HUDEP-2 (cell line): ENCODE data around the gene CAPN2.

ENCODE experiments used
- DNase-seq, 76 experiments: peaks; one replicate each; lab custom pipeline; 2025; ENCODE audit not compliant: unreplicated experiment in 76 of 76; lab: John Stamatoyannopoulos, UW

The CAPN2 gene

DNA sequence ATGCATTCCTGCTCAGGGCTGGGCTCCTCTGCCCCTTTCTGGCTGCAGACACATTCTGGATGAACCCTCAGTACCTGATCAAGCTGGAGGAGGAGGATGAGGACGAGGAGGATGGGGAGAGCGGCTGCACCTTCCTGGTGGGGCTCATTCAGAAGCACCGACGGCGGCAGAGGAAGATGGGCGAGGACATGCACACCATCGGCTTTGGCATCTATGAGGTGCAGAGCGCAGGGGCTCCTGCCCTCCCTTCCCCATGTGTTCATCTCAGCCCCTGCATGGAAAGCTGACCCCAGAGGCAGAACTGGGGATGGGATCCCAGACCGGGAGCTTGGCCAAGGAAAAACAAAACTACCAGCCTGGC, 43.1 kb downstream of the CAPN2 start:
- DNase-seq = no peak

DNA sequence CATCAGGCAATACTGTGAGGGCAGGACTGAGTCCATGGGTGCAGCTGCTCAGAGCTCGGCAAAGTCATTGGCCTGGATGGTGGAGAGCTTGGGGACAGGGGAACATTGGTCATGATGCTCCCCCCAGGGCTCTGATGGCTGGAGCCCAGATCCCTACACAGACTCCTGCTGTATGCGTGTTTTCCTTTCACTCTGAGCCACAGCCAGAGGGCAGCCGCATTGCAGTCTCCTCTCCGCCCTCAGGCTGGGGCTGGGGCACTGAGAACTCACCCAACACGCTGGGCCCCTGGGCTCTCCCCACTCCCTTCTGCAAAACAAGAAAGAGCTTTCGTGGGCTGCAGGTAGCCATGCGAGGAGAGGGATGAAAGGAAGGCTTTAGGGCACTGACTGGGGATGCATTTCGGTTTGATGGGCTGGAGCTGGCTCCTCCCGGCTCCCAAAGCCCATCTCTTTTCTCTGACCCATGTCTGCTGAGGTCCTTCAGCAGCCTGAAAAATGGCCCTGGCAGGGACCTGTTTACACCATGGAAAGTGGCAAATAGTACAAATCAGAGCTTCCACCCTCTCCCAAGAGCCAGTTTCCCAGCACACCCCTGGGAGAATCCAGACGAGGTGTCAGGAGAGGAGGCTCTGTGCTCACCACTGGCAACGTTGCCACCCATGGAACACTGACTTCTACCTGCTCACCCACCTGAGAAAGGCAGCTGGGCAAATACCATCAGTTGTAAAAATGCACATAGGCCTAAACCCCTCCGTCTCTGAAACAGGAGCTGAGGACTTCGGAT, 43.8 kb downstream of the CAPN2 start:
- DNase-seq = peak in 1 of 76 experiments; percentile 8

- DNase-seq = no peak
Measured at GRCh38 chr1:223756806-223757700, 44.7 kb downstream of the CAPN2 start.

GRCh38 chr1:223758734-223759133, 46.4 kb downstream of the CAPN2 start:
- DNase-seq = no peak

DNA sequence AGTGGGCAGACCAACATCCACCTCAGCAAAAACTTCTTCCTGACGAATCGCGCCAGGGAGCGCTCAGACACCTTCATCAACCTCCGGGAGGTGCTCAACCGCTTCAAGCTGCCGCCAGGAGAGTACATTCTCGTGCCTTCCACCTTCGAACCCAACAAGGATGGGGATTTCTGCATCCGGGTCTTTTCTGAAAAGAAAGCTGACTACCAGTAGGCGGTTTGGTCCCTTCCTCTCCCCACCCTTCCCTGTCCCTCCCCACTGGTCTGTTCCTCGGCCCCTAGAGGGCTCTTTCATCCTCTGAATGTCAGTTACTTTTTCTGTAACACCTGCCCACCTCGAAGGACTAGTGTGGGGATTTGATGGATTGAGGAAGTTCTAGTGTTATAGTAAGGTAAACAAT, 46.9 kb downstream of the CAPN2 start:
- DNase-seq = peak in 4 of 76 experiments; percentile 8 to 18 (median 14)

DNA sequence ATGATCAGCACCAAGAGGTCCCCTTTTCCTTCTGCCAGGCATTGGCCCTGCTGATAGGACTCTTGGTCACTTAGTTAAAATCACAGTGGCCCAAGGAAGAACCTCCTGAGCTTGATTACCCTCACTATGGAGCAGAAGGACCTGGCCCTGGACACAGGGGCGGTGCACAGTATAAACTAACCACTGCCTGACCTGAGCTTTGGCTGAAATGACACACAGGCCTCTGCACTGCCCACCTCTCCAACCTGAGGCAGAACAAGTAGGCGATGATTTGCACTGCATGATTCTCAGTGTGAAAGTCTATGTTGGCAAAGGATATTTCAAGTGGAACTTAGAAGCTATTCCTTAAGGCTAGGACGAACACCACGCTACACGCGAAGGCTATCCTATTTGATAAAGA, 48.5 kb downstream of the CAPN2 start:
- no peak for DNase-seq

GRCh38 chr1:223761411-223761810, 49.1 kb downstream of the CAPN2 start:
- no peak for DNase-seq

- no peak for DNase-seq
Measured at GRCh38 chr1:223763251-223763650, 50.9 kb downstream of the CAPN2 start.

- no peak for DNase-seq
Measured at GRCh38 chr1:223763881-223764280, 51.5 kb downstream of the CAPN2 start.

- DNase-seq = no peak
Measured at GRCh38 chr1:223765036-223765718, 52.8 kb downstream of the CAPN2 start.

GRCh38 chr1:223765719-223766340, 53.5 kb downstream of the CAPN2 start:
- no peak for DNase-seq

DNA sequence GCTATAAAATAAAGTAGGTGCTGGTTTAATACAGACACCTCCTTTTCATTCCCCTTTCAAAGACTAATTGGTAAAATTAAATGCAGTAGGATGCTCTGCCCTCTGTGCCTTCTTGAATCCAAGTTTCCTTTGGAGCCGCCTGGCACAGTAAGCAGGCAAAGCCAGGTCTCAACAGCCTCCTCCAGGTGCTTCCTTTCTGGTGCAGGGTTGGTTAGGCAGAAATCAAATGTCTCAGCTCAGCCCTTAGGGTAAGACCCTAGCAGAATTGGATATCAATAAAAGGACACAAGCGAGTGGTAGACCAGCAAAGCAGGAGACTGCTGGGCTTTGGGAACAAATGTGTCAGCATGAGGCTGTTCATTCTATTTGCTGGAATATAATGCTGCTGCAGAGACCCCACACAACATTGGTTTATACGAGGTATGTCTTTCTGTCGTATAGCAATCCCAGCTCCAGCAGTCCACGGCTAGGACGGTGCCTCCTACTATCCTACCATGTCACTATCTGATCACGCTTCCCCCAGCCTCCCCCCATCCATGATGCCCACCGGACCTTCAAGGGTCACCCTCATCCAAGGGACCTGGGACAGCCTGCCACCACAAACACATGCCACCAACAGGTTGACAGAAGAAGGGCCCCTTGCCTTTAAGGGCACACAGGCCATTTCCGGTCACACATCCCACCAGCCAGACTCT, 58.4 kb downstream of the CAPN2 start:
- no peak for DNase-seq

- no peak for DNase-seq
Measured at GRCh38 chr1:223771469-223771813, 59.1 kb downstream of the CAPN2 start.

DNA sequence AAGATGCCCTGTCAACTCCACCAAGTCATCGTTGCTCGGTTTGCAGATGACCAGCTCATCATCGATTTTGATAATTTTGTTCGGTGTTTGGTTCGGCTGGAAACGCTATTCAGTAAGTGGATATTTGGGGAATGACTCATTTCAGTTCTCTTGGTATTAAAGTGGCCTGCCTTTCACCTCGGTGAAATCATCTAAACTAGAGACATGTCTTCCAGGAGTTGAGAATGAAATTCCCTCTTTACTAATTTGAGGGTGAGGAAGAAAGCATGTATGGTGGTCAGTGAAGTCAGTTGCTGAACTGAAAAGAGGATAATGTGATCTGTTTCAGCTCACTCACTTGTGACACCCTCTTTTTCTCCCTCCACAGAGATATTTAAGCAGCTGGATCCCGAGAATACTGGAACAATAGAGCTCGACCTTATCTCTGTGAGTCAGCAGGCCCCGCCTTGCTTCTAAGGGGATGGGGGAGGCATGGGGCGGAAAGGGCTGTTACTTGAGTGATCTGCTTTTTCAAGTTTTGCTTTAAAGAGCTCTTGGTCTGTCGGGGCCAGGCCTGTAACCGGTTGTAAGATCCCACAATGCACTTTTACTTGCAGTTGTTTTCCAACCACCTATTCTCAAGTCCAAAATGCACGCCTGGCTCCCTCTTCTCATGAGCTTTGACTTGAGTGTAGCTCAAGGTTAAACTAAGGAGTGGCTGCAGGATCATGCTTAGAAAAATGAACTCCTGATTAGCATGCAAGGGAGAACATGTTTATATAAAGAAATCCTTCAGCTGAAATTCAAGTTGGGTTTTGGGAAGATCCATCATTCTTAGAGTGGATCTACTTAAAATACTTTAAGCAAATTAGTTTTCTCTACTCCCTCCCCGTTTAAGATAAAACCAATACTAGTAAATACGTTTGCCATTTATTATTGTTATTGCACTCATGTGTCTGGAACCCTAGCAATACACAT, 59.8 kb downstream of the CAPN2 start:
- DNase-seq = peak in 74 of 76 experiments; percentile 18 to 94 (median 83)

DNA sequence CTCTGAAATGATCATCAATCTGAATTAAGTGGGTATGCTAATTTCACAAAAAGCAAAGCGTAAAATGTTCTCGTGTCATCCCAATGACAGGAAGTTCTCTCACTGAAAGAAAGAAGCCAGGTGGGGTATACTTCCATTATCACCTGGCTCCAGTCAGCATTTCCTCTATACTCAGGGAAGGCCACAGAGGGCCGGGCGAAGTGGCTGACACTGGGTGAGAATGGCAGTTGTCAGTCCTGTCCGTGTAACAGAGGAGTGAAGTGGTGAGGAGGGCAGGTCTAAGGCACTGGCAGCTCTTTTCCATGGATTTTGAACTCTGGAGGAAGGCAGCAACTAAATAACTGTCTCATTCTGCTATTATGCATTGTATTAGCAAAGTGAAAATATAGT, 60.4 kb downstream of the CAPN2 start:
- DNase-seq = peak in 2 of 76 experiments; percentile 16 to 26

GRCh38 chr1:223774134-223774814, 61.9 kb downstream of the CAPN2 start:
- no peak for DNase-seq

- DNase-seq = no peak
Measured at GRCh38 chr1:223775054-223775453, 62.7 kb downstream of the CAPN2 start.

GRCh38 chr1:223775711-223776074, 63.4 kb downstream of the CAPN2 start:
- no peak for DNase-seq
